DMS53 treated with DMSO at 0.1 percent for 48 hours (cell line): Measurements from ENCODE around the gene PRAMEF10.
"Not testable (repeated sequence)": the region's sequence is repeated elsewhere in the genome, so short reads cannot be mapped to it uniquely, and the experiment has no call there.

Source experiments
- DNase-seq: peaks from one replicate; lab custom pipeline; 2025; ENCODE audit not compliant: unreplicated experiment; lab: John Stamatoyannopoulos, UW

The PRAMEF10 gene

GRCh38 chr1:12898170-12898569 is at the start of gene PRAMEF10:
TSS of gene PRAMEF10 (minus strand) at chr1:12898270. CDS start at chr1:12895847, 2,423 bp downstream.
- not testable (repeated sequence) for DNase-seq

- DNase-seq: not testable (repeated sequence)
Observed at GRCh38 chr1:12947480-12947879, 49.4 kb upstream of the PRAMEF10 start, which contains the start of gene PRAMEF6. TSS of gene PRAMEF6 (minus strand) at chr1:12947580. CDS start at chr1:12942518, 5,062 bp downstream.

GRCh38 chr1:12924368-12924767 is 26.3 kb upstream of the PRAMEF10 start:
- not testable (repeated sequence) for DNase-seq

- DNase-seq: not testable (repeated sequence)
Observed at GRCh38 chr1:12921749-12922148, 23.7 kb upstream of the PRAMEF10 start.

GRCh38 chr1:12916310-12916709 is 18.2 kb upstream of the PRAMEF10 start, which contains the start of gene PRAMEF7:
TSS of gene PRAMEF7 (plus strand) at chr1:12916610. CDS start at chr1:12917693, 1,083 bp downstream.
- DNase-seq: not testable (repeated sequence)

- DNase-seq: not testable (repeated sequence)
Observed at GRCh38 chr1:12903793-12904572, 5.9 kb upstream of the PRAMEF10 start.

GRCh38 chr1:12899186-12899585 is 1.1 kb upstream of the PRAMEF10 start:
- not testable (repeated sequence) for DNase-seq

GRCh38 chr1:12886101-12886500 is 12.0 kb downstream of the PRAMEF10 start, which contains the start of gene PRAMEF4:
TSS of gene PRAMEF4 (minus strand) at chr1:12886201. CDS start at chr1:12883394, 2,807 bp downstream.
- DNase-seq: not testable (repeated sequence)

GRCh38 chr1:12878453-12878852 is 19.6 kb downstream of the PRAMEF10 start:
- DNase-seq: not testable (repeated sequence)

- not testable (repeated sequence) for DNase-seq
Observed at GRCh38 chr1:12863131-12863880, 34.8 kb downstream of the PRAMEF10 start.

- DNase-seq: not testable (repeated sequence)
Observed at GRCh38 chr1:12856786-12857185, 41.3 kb downstream of the PRAMEF10 start, which contains the start of gene PRAMEF2. TSS of gene PRAMEF2 (plus strand) at chr1:12857086. CDS start at chr1:12859010, 1,924 bp downstream.

- DNase-seq: no peak
Observed at GRCh38 chr1:12851779-12852178, 46.3 kb downstream of the PRAMEF10 start.

GRCh38 chr1:12848620-12849019 is 49.5 kb downstream of the PRAMEF10 start, which contains the start of gene HNRNPCL1:
TSS of gene HNRNPCL1 (minus strand) at chr1:12848720. CDS start at chr1:12848289, 431 bp downstream.
- not testable (repeated sequence) for DNase-seq
